Transverse colon (tissue), 4 donors: ENCODE data around the gene GJB6. TPM values are rescaled to one million over a fixed set of nuclear protein-coding genes. Genes with fewer than 3 reads are reported as not detected.

Experiments used
- DNase-seq: peaks from one replicate; pipeline ENCODE4 v3.0.0-alpha.2; 2019
- H3K27ac ChIP-seq, 4 donors: fragments of 200-600 bp; sonication (generic); 2 replicates each; pipeline ENCODE4 v1.5.1; 2016 to 2018; ENCODE audit warnings: inconsistent platforms in 4 of 4
- H3K27me3 ChIP-seq: fragments of 200-600 bp; sonication (generic); 2 replicates; pipeline ENCODE4 v1.5.1; 2017; ENCODE audit warnings: inconsistent platforms
- H3K36me3 ChIP-seq, 4 donors: fragments of 200-600 bp; sonication (generic); 2 replicates each; pipeline ENCODE4 v1.5.1; 2017 to 2019; ENCODE audit warnings: inconsistent platforms in 4 of 4
- H3K4me1 ChIP-seq, 4 donors: fragments of 200-600 bp; sonication (generic); 2 replicates each; pipeline ENCODE4 v1.5.1; 2017 to 2020; ENCODE audit warnings: inconsistent platforms in 4 of 4
- H3K4me3 ChIP-seq, 4 donors: fragments of 200-600 bp; sonication (generic); 1 replicate in 1 of 4; 2 replicates in 3 of 4; pipeline versions ENCODE4 v1.5.1 to v1.6.1; 2017 to 2019; ENCODE audit warnings: inconsistent platforms in 4 of 4
- H3K9me3 ChIP-seq, 2 donors: fragments of 200-600 bp; sonication (generic); 2 replicates each; pipeline ENCODE4 v1.5.1; 2017 to 2019; ENCODE audit warnings: inconsistent platforms in 2 of 2
- CTCF ChIP-seq, 5 experiments: fragments of 200-600 bp in 3 of 5; fragments of 450-650 bp in 2 of 5; sonication (generic) in 3 of 5; IDR thresholded peaks; 1 replicate in 2 of 5; 2 replicates in 3 of 5; pipeline ENCODE4 v1.5.1; 2016 to 2017; ENCODE audit warnings: antibody characterized with exemption in 5 of 5, inconsistent platforms in 3 of 5, mild to moderate bottlenecking in 2 of 5, moderate library complexity in 1 of 5
- EP300 ChIP-seq: sonication (generic); formaldehyde crosslinking; IDR thresholded peaks from one replicate; pipeline ENCODE4 v1.6.1; 2017; ENCODE audit warnings: antibody characterized with exemption, low read depth
- POLR2A ChIP-seq: fragments of 450-650 bp; IDR thresholded peaks from one replicate; pipeline ENCODE4 v1.6.1; 2016; ENCODE audit warnings: antibody characterized with exemption, mild to moderate bottlenecking, moderate library complexity
- POLR2AphosphoS5 ChIP-seq, 3 donors: sonication (generic); formaldehyde crosslinking; IDR thresholded peaks; one replicate each; pipeline ENCODE4 v1.6.1; 2016; ENCODE audit warnings: antibody characterized with exemption in 3 of 3
- WGBS, 2 donors: methylation state at CpG; one replicate each; pipeline ENCODE4 v1.1.5; 2018; ENCODE audit warnings: low coverage in 1 of 2; 5-methylcytosine and 5-hydroxymethylcytosine counted together
- in situ Hi-C, 4 donors: fragments of 200-750 bp; cut with MboI; loops; one replicate each; pipeline versions ENCODE4 v1.15.0 to v1.15.1; 2017; ENCODE audit warnings: low sequenced_read_pairs in 3 of 4, low pct_ligation_motif_present in 1 of 4, low pct_unique_long_range_greater_than_20kb in 1 of 4
- intact Hi-C: fragments of 100-400 bp; cut with DNase I; formaldehyde crosslinking; loops from one replicate; pipeline ENCODE4 v1.15.1; 2023; ENCODE audit warnings: low total_unique reads
- total RNA-seq, 4 donors: library from RNA; depleted of rRNA; stranded (reverse); fragments of >200 nt; gene quantifications; one replicate each; pipeline ENCODE4 v1.1.0, GENCODE V29; 2016

GJB6 gene
- total RNA-seq, 4 donors from 2014 or later: 0.68 TPM; not detected in 3

GRCh38 chr13:20227288-20227687, 4.8 kb downstream of the GJB6 start:
- Histone ChIP-seq H3K27me3 (peaks cover 52% of the 10 kb centered on the region), H3K4me3 (no peak overlapping the region), H3K36me3 (no peaks in the 10 kb centered on the region), H3K9me3 (no peaks in the 10 kb centered on the region), H3K27ac (no peak overlapping the region), H3K4me1 (peaks cover 0 to 10% (median 8%) of the 10 kb centered on the region in 4 donors)
- intact Hi-C loops: no loop called here
- WGBS, 2 donors: 95 to 97% methylated on average over 5 to 8 of the region's 8 CpGs
- DNase-seq: no peak
- in situ Hi-C loops: no loop called here
- no peak for TF ChIP-seq EP300
- TF ChIP-seq POLR2A: no peak
- TF ChIP-seq CTCF (IDR thresholded peaks at IDR 0.05): no peak
- no peak for TF ChIP-seq POLR2AphosphoS5 (IDR thresholded peaks at IDR 0.05)

- Histone ChIP-seq H3K27ac (no peak overlapping the region), H3K4me3 (no peak overlapping the region), H3K27me3 (peaks cover 15% of the 10 kb centered on the region), H3K4me1 (no peaks in the 10 kb centered on the region), H3K9me3 (no peaks in the 10 kb centered on the region), H3K36me3 (no peaks in the 10 kb centered on the region)
- in situ Hi-C loops: no loop called here
- 57 to 100% methylated on average over 1 to 5 of the region's 5 CpGs for WGBS, 2 donors
- DNase-seq: no peak
- TF ChIP-seq POLR2A (no peak), EP300 (no peak), CTCF (IDR thresholded peaks at IDR 0.05) (no peak), POLR2AphosphoS5 (IDR thresholded peaks at IDR 0.05) (no peak)
- intact Hi-C loops: no loop called here
Observed at GRCh38 chr13:20222553-20222952, 9.6 kb downstream of the GJB6 start.

- intact Hi-C loops (no loop called here), in situ Hi-C loops (no loop called here)
- H3K27me3 ChIP-seq: peaks cover 15% of the 10 kb centered on the region
- H3K36me3 ChIP-seq: no peaks in the 10 kb centered on the region
- 46 to 73% methylated on average over 4 to 6 of the region's 6 CpGs for WGBS, 2 donors
- H3K9me3 ChIP-seq: no peaks in the 10 kb centered on the region
- no peak overlapping the region for H3K27ac ChIP-seq
- DNase-seq: no peak
- TF ChIP-seq POLR2A (no peak), EP300 (no peak), POLR2AphosphoS5 (IDR thresholded peaks at IDR 0.05) (no peak), CTCF (IDR thresholded peaks at IDR 0.05) (no peak)
- no peaks in the 10 kb centered on the region for H3K4me1 ChIP-seq
- no peak overlapping the region for H3K4me3 ChIP-seq
Observed at GRCh38 chr13:20221772-20222171, 10.3 kb downstream of the GJB6 start.

GRCh38 chr13:20219577-20219976, 12.5 kb downstream of the GJB6 start:
- Histone ChIP-seq H3K27me3 (peaks cover 4% of the 10 kb centered on the region), H3K27ac (no peak overlapping the region), H3K4me3 (no peak overlapping the region), H3K9me3 (no peaks in the 10 kb centered on the region), H3K36me3 (no peaks in the 10 kb centered on the region), H3K4me1 (no peaks in the 10 kb centered on the region)
- TF ChIP-seq EP300 (no peak), CTCF (IDR thresholded peaks at IDR 0.05) (no peak), POLR2A (no peak), POLR2AphosphoS5 (IDR thresholded peaks at IDR 0.05) (no peak)
- DNase-seq: no peak
- intact Hi-C loops: no loop called here
- in situ Hi-C loops: no loop called here
